Neural crest cell (in vitro differentiated cells): Measurements from ENCODE around the gene C10orf105. TPM values are rescaled to one million over a fixed set of nuclear protein-coding genes. Genes with fewer than 3 reads are reported as not detected.

Source experiments
- DNase-seq: peaks from one replicate; pipeline ENCODE4 v3.0.0; 2021; ENCODE audit warnings: low read depth, mixed read lengths, low spot score
- H3K27ac Mint-ChIP-seq: one replicate; pipeline ENCODE4 v1.8.0; 2021; ENCODE audit warnings: mild to moderate bottlenecking, mixed read lengths; ENCODE audit not compliant: unreplicated experiment
- H3K27me3 Mint-ChIP-seq: 2 replicates; pipeline ENCODE4 v1.8.0; 2021; ENCODE audit warnings: low read depth, mild to moderate bottlenecking, mixed read lengths
- H3K36me3 Mint-ChIP-seq: 2 replicates; pipeline ENCODE4 v1.8.0; 2021; ENCODE audit warnings: low read depth, mild to moderate bottlenecking, mixed read lengths
- H3K4me1 Mint-ChIP-seq: 2 replicates; pipeline ENCODE4 v1.8.0; 2021; ENCODE audit warnings: mixed read lengths
- H3K4me3 Mint-ChIP-seq: one replicate; pipeline ENCODE4 v1.8.0; 2021; ENCODE audit warnings: mild to moderate bottlenecking, mixed read lengths
- H3K9me3 Mint-ChIP-seq: 2 replicates; pipeline ENCODE4 v1.8.0; 2021; ENCODE audit warnings: mixed read lengths
- CTCF ChIP-seq: fragments of 200-600 bp; sonication (generic); conservative IDR thresholded peaks from 2 replicates; pipeline ENCODE4 v1.5.0; 2021; ENCODE audit warnings: antibody characterized with exemption, mild to moderate bottlenecking
- total RNA-seq: library from RNA; stranded (reverse); gene quantifications from 2 replicates; pipeline ENCODE4 v1.2.1, GENCODE V29; 2021

The C10orf105 gene
- total RNA-seq, 1 donor from 2014 or later = 0.12 TPM

GRCh38 chr10:71725249-71725648, 5.7 kb upstream of the C10orf105 start:
- Mint-ChIP-seq H3K36me3 (no peaks in the 10 kb centered on the region), H3K4me1 (peaks cover 7% of the 10 kb centered on the region), H3K27ac (no peak overlapping the region), H3K9me3 (no peaks in the 10 kb centered on the region), H3K27me3 (peaks cover 3% of the 10 kb centered on the region), H3K4me3 (no peak overlapping the region)
- DNase-seq = no peak
- TF ChIP-seq CTCF = no peak

GRCh38 chr10:71724539-71724938, 5.0 kb upstream of the C10orf105 start:
- peaks cover 3% of the 10 kb centered on the region for H3K27me3 Mint-ChIP-seq
- H3K4me1 Mint-ChIP-seq = peaks cover 7% of the 10 kb centered on the region
- DNase-seq = no peak
- H3K36me3 Mint-ChIP-seq = no peaks in the 10 kb centered on the region
- TF ChIP-seq CTCF = no peak
- no peak overlapping the region for H3K4me3 Mint-ChIP-seq
- peak overlapping the region; percentile 62 for H3K27ac Mint-ChIP-seq
- no peaks in the 10 kb centered on the region for H3K9me3 Mint-ChIP-seq

GRCh38 chr10:71723311-71723710, 3.7 kb upstream of the C10orf105 start:
- TF ChIP-seq CTCF = no peak
- no peak overlapping the region for H3K4me3 Mint-ChIP-seq
- DNase-seq = no peak
- peak overlapping the region; percentile 12 for H3K27ac Mint-ChIP-seq
- H3K9me3 Mint-ChIP-seq = no peaks in the 10 kb centered on the region
- no peaks in the 10 kb centered on the region for H3K36me3 Mint-ChIP-seq
- H3K4me1 Mint-ChIP-seq = peaks cover 7% of the 10 kb centered on the region
- H3K27me3 Mint-ChIP-seq = peaks cover 3% of the 10 kb centered on the region

- H3K27ac Mint-ChIP-seq = no peak overlapping the region
- no peak for DNase-seq
- TF ChIP-seq CTCF = no peak
- peaks cover 7% of the 10 kb centered on the region for H3K4me1 Mint-ChIP-seq
- peaks cover 3% of the 10 kb centered on the region for H3K27me3 Mint-ChIP-seq
- H3K4me3 Mint-ChIP-seq = no peak overlapping the region
- no peaks in the 10 kb centered on the region for H3K9me3 Mint-ChIP-seq
- H3K36me3 Mint-ChIP-seq = no peaks in the 10 kb centered on the region
Observed at GRCh38 chr10:71722849-71723248, 3.3 kb upstream of the C10orf105 start.

GRCh38 chr10:71721313-71721712, 1.7 kb upstream of the C10orf105 start:
- H3K4me1 Mint-ChIP-seq = peaks cover 7% of the 10 kb centered on the region
- DNase-seq = no peak
- H3K27me3 Mint-ChIP-seq = peaks cover 3% of the 10 kb centered on the region
- H3K9me3 Mint-ChIP-seq = no peaks in the 10 kb centered on the region
- TF ChIP-seq CTCF = no peak
- H3K27ac Mint-ChIP-seq = no peak overlapping the region
- H3K36me3 Mint-ChIP-seq = no peaks in the 10 kb centered on the region
- H3K4me3 Mint-ChIP-seq = no peak overlapping the region

GRCh38 chr10:71720288-71720687, 710 bp upstream of the C10orf105 start:
- TF ChIP-seq CTCF = no peak
- H3K27ac Mint-ChIP-seq = no peak overlapping the region
- no peaks in the 10 kb centered on the region for H3K9me3 Mint-ChIP-seq
- no peaks in the 10 kb centered on the region for H3K4me1 Mint-ChIP-seq
- H3K27me3 Mint-ChIP-seq = peaks cover 3% of the 10 kb centered on the region
- no peak for DNase-seq
- no peak overlapping the region for H3K4me3 Mint-ChIP-seq
- H3K36me3 Mint-ChIP-seq = no peaks in the 10 kb centered on the region
